Chondrocyte (in vitro differentiated cells): ENCODE results near the gene CLIC6. TPM values are rescaled to one million over a fixed set of nuclear protein-coding genes. Genes with fewer than 3 reads are reported as not detected.

Experiments
- DNase-seq: peaks from one replicate; pipeline ENCODE4 v3.0.0; 2021; ENCODE audit warnings: mixed read lengths, low spot score
- H3K27ac Mint-ChIP-seq: one replicate; pipeline ENCODE4 v1.8.0; 2021; ENCODE audit warnings: mild to moderate bottlenecking, moderate library complexity, mixed read lengths; ENCODE audit not compliant: unreplicated experiment
- H3K27me3 Mint-ChIP-seq: 2 replicates; pipeline ENCODE4 v1.8.0; 2021; ENCODE audit warnings: low read depth, mixed read lengths
- H3K36me3 Mint-ChIP-seq: 2 replicates; pipeline ENCODE4 v1.8.0; 2021; ENCODE audit warnings: low read depth, mixed read lengths
- H3K4me1 Mint-ChIP-seq: 2 replicates; pipeline ENCODE4 v1.8.0; 2021; ENCODE audit warnings: low read depth, mild to moderate bottlenecking, mixed read lengths
- H3K4me3 Mint-ChIP-seq: one replicate; pipeline ENCODE4 v1.8.0; 2021; ENCODE audit warnings: mild to moderate bottlenecking, moderate library complexity, mixed read lengths; ENCODE audit not compliant: unreplicated experiment
- H3K9me3 Mint-ChIP-seq: 2 replicates; pipeline ENCODE4 v1.8.0; 2021; ENCODE audit warnings: low read depth, mixed read lengths
- CTCF ChIP-seq: fragments of 200-600 bp; sonication (generic); IDR thresholded peaks from 2 replicates; pipeline ENCODE4 v1.5.0; 2021; ENCODE audit warnings: antibody characterized with exemption, mild to moderate bottlenecking, moderate library complexity
- total RNA-seq: library from RNA; stranded (reverse); gene quantifications from 3 replicates; pipeline ENCODE4 v1.2.1, GENCODE V29; 2021

The CLIC6 gene
- total RNA-seq, 1 donor from 2014 or later: 0.17 TPM

- Mint-ChIP-seq H3K27me3 (peaks cover 36% of the 10 kb centered on the region), H3K4me1 (peaks cover 5% of the 10 kb centered on the region), H3K36me3 (no peaks in the 10 kb centered on the region), H3K9me3 (no peaks in the 10 kb centered on the region), H3K4me3 (no peak overlapping the region), H3K27ac (no peak overlapping the region)
- DNase-seq: no peak
- no peak for TF ChIP-seq CTCF
Observed at GRCh38 chr21:34636961-34637360, 31.8 kb upstream of the CLIC6 start.

GRCh38 chr21:34639250-34639649 is 29.5 kb upstream of the CLIC6 start:
- no peak overlapping the region for H3K4me3 Mint-ChIP-seq
- H3K27ac Mint-ChIP-seq: no peak overlapping the region
- peaks cover 5% of the 10 kb centered on the region for H3K4me1 Mint-ChIP-seq
- peaks cover 16% of the 10 kb centered on the region for H3K27me3 Mint-ChIP-seq
- no peaks in the 10 kb centered on the region for H3K36me3 Mint-ChIP-seq
- H3K9me3 Mint-ChIP-seq: no peaks in the 10 kb centered on the region
- no peak for DNase-seq
- no peak for TF ChIP-seq CTCF

- TF ChIP-seq CTCF: no peak
- no peak for DNase-seq
- H3K36me3 Mint-ChIP-seq: no peaks in the 10 kb centered on the region
- peaks cover 13% of the 10 kb centered on the region for H3K27me3 Mint-ChIP-seq
- H3K9me3 Mint-ChIP-seq: no peaks in the 10 kb centered on the region
- H3K27ac Mint-ChIP-seq: no peak overlapping the region
- peaks cover 5% of the 10 kb centered on the region for H3K4me1 Mint-ChIP-seq
- H3K4me3 Mint-ChIP-seq: no peak overlapping the region
Observed at GRCh38 chr21:34639882-34640788, 28.7 kb upstream of the CLIC6 start.

GRCh38 chr21:34640858-34641257 is 27.9 kb upstream of the CLIC6 start:
- DNase-seq: no peak
- Mint-ChIP-seq H3K27me3 (peaks cover 13% of the 10 kb centered on the region), H3K27ac (no peak overlapping the region), H3K36me3 (no peaks in the 10 kb centered on the region), H3K4me1 (peaks cover 5% of the 10 kb centered on the region), H3K9me3 (no peaks in the 10 kb centered on the region), H3K4me3 (no peak overlapping the region)
- TF ChIP-seq CTCF: no peak

- Mint-ChIP-seq H3K27ac (no peak overlapping the region), H3K9me3 (no peaks in the 10 kb centered on the region), H3K36me3 (no peaks in the 10 kb centered on the region), H3K4me1 (peaks cover 5% of the 10 kb centered on the region), H3K27me3 (peaks cover 4% of the 10 kb centered on the region), H3K4me3 (no peak overlapping the region)
- no peak for TF ChIP-seq CTCF
- DNase-seq: no peak
Observed at GRCh38 chr21:34642211-34643075, 26.4 kb upstream of the CLIC6 start.
